Measurements from ENCODE around the gene DDX20.
"Not testable (repeated sequence)": the region's sequence is repeated elsewhere in the genome, so short reads cannot be mapped to it uniquely, and the experiment has no call there.

Gene DDX20

GRCh38 chr1:111734426-111734825, 21.3 kb upstream of the DDX20 start:
- DNase-seq: no peak

GRCh38 chr1:111734856-111735255, 20.8 kb upstream of the DDX20 start:
- DNase-seq: no peak

GRCh38 chr1:111735321-111735720, 20.4 kb upstream of the DDX20 start:
- DNase-seq: no peak

- DNase-seq: no peak
Observed at GRCh38 chr1:111735858-111736544, 19.7 kb upstream of the DDX20 start.

DNA sequence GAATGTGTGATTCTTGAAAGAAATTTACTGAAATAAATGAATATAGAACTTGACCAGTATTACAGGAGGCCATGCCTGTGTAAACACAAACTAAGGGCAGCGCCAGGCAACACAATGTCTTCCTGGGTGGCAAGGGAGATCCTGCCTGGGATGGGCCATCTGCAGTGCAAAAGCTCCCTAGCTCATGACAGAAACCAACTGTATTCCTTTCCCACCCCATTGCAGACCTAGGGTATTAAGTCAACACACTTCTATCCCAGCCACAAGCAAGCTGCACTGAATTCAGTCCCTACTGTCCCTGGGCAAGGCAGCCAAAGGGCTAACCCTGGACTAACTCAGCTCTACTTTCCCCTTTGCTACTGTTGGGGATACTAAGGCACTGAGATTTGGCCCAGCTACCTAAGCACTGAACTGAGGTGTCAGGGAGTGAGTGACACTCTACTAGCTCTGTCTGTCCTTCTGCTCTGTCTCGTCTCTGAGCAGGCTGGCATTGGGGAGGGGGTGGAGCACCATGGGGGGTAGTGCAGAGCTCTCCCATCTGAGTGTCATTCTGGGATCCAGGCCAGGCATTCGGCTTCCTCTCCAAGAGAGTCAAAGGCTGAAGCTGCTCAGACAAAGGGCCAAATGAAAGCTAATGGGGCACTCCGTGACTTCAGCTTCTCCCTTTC, 19.0 kb upstream of the DDX20 start:
- no peak for DNase-seq

DNA sequence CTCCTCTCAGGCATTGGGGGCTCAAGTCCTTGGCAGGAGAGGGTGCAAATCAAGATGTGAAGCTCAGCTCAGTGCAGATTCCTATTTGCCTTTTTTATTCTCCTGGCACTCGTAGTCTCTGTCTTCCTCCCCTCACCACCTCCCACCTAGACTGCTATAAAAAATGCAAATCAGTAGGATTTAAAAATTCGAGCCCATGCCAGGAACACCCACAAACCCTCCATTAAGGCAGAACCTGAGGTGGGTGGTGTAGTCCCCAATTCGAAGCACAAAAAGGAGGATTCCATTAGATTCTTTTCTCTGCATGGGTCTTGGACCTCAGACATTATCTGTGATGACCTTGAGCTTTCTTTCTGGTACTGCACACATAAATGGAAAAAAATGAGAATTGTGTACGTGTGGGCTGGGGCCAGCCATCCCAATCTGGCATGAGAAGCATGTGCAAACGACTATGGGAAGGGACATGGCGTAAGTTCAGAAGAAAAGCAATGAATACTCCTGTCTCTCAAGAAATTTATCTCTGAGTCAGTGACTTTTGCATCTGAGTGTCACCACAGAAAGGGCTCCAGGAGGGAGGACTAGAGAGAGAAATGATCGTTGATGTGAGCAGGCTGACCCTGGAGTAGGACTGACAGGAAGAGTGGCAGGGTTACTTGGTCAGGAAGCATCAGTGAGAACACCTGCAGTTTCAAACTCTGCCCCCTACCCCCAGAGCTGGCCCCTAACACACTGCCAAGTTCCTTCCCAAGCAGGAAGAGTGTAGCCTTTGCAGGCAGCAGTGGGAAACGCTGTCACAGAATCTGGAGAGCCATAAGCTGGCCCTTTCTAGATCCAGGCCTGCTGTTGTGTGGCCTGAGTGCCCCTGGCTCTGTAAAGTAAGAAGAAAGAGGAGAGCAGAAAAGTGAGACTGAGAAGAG, 18.2 kb upstream of the DDX20 start:
- DNase-seq: no peak

DNA sequence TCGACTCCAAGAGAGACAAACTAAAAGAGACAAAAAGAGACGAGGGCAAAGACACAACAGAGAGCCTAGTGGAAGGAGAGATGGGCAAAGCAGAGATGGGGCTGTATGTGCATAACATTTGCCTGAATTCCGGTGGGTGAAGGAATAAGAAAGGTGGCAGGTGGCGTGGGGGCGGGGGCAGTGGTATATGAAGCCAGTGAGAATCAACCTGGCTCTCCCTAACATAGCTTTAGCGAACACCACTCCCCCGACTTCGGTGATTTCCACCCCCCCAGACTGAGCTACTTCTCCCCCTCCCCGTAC, 17.6 kb upstream of the DDX20 start:
- DNase-seq: no peak

DNA sequence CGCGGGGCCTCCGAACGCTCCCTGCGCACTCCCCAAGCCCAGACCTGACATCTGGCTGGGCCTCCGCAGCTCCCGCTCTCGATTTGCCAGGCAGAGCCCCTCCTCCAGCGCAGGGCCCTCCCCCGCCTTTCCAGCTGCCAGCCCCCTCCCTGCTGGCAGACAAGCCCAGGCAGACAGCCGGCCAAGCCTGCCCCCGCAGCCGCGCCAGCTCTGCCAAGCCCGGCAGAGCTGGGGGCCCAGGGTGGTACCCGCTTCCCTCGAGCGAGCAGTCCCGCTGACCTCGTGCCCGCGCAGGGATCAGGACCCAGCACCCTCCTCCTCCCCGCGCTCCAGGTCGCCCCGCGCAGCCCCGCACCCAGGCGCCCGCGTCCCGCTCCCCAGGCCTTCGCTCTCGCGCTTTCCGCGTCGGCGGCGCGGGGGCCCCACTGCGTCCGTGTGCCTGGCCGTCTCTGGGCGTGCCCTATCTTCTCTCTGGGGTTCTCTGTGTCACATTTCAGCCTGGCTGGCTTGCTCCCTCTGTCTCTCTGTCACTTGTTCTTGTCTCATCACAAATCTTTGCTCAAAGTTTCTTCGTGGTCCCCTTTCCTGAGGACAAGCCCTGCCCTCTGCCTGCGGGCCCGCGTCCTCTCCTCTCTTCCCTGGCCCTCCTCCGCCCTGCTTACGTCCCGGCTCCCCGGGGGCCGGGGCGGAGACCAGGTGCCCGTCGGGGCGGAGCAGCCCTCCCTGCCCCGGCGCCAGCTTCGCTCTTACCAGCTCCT, 17.1 kb upstream of the DDX20 start:
- peak; percentile 53 for DNase-seq

DNA sequence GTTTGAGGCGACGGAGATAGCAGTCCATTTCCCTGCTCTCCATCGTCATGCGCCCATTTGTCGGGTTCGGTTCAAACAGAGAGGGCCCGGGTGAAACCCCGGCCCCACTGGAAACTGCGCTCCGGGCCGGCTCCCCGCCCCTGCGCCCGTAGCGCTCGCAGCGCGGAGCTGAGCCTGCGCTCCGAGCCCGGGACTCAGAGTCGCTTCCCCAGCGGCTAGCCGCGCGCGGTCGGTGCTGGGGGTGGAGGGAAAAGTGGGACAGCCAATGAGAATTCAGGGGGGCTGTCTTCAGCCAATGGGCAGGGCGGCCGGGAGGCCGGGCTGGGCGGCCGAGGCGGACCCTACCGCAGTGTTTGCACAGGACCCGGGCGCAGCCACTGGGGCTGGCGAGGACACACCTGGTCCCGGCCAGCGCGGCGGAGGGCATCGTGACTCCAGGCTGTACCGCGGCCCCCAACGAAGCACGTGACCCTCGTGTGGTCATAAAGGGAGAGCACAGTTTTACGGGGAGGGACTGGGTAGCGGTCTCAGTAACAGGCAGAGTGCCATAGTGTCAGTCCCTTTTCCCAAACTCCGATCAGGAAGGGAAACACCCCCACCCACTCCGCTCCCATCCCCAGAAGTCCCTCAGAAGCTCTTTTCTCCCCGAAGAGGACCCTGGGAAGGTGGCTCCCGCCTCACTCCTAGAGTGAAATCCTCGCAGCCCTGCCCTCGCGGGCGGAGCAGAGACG, 16.3 kb upstream of the DDX20 start, which contains the start of gene INKA2:
Gene INKA2, minus strand, starts transcription at position 202 of the 731 bp plus-strand sequence. Its CDS starts 153 bp downstream, at position 49.
- peak; percentile 78 for DNase-seq

- DNase-seq: no peak
Observed at GRCh38 chr1:111739925-111740765, 15.6 kb upstream of the DDX20 start.

DNA sequence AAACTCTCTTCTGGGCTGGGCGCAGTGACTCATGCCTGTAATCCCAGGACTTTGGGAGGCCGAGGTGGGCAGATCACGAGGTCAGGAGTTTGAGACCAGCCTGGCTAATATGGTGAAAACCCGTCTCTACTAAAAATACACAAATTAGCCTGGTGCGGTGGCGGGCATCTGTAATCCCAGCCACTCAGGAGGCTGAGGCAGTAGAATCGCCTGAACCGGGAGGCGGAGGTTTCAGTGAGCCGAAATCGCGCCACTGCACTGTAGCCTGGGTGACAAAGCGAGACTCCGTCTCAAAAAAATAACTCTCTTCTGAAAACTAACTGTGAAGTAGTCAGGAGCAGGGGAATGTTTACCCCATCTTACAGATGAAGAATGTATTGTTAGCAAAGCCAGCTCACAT, 13.4 kb upstream of the DDX20 start:
- not testable (repeated sequence) for DNase-seq

- DNase-seq: no peak
Observed at GRCh38 chr1:111742938-111743549, 12.7 kb upstream of the DDX20 start.

DNA sequence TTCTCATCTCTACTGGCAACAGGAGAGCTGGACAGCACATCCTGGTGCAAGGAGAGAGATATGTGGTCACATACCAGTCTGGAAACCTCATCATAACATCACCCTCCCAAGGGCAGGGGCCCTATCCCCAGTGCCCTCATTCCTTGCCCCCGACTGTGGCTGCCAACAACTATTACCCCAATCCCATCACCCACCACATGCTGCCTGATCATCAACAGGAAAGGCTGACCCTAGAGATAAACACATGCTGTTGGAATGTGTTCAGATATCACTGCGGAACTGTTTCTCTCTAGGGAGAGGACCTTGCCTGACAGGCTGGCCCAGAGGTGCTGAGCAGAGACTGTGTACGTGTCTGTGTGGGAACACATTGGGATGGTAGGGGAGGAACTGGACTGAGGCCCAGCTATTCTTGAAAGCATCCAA, 12.0 kb upstream of the DDX20 start:
- no peak for DNase-seq

- no peak for DNase-seq
Observed at GRCh38 chr1:111745675-111746613, 9.8 kb upstream of the DDX20 start.

DNA sequence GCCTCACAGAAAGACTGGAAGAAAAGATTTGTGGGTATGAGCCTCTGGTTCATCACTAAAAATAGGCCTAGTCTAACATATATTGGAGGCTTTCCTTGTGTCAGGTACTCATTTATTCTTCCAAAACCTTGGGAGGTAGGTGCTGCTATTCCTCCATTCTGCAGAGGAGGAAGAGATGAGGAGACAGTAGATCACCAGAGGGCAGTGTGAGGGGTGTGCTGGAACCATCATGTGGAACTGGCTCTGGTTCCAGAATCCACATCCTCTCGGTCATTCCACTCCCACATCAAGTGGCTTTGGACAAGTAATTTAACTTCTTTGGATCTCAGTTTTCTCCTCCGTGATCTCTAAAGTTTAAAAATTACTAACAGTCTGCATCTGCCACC, 9.1 kb upstream of the DDX20 start:
- no peak for DNase-seq

- peak; percentile 79 for DNase-seq
Observed at GRCh38 chr1:111747282-111747734, 8.4 kb upstream of the DDX20 start.

DNA sequence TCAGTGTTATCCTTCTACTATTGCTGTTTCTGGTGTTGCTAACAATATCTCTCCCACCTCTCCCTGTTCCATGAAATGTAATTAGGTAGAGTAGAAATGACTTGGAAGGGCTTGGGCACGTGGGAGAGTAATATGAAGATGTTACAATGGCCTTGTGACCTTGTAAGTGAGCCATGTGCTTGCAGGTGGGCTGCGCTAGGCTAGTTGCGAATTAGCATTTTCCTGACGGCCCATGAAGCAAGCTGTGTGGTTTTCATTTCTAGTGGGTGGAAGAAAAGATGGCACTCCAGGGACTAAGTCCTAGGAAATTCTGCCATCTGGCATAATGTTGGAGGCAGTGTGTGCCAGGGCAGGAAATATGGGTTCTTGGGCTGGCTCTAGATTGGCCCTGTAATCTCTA, 7.8 kb upstream of the DDX20 start:
- no peak for DNase-seq

- DNase-seq: no peak
Observed at GRCh38 chr1:111749628-111750027, 6.1 kb upstream of the DDX20 start.

DNA sequence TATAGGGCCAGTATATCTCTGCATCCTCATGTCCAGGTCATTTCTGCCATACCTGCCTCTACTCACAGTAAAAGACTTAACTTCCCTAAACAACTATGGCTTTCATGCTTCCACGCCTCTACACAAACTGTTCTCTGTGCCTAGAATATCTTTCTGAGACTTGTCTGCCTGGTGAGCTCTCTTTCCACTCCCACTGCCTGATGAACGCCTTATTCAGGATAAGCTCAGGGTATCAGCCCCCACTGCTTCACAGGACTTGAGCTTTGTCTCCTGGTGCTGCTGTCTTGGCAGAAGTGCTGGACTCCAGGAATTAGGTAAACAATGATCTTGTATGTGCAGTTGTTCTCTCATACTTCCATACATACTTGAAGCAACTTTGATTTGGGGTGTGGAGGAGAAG, 4.8 kb upstream of the DDX20 start:
- DNase-seq: no peak

Data from CD4-positive, alpha-beta T cell treated with Interleukin-10 for 1 hour (primary cell).